SU-DHL-6 (cell line): ENCODE data around the gene KLK13.

Experiments used
- CTCF ChIP-seq: fragments of 200-600 bp; sonication (generic); IDR thresholded peaks from one replicate; pipeline ENCODE4 v1.5.1; 2017; ENCODE audit warnings: antibody characterized with exemption, mild to moderate bottlenecking, low read length, moderate library complexity; ENCODE audit not compliant: insufficient read depth, poor library complexity, severe bottlenecking
- EZH2phosphoT487 ChIP-seq: fragments of 200-600 bp; sonication (generic), shearing (Covaris generic); conservative IDR thresholded peaks from 2 replicates; pipeline ENCODE4 v1.6.1; 2018; ENCODE audit warnings: mild to moderate bottlenecking, antibody characterized with exemption, low read length, moderate library complexity, mixed read lengths

GRCh38 chr19:51014242-51014641 is 50.6 kb downstream of the KLK13 start:
- TF ChIP-seq CTCF (no peak), EZH2phosphoT487 (no peak)
